KMS-11 (cell line): ENCODE data around the gene PSMA1.
"Not testable (repeated sequence)": the region's sequence is repeated elsewhere in the genome, so short reads cannot be mapped to it uniquely, and the experiment has no call there.

Experiments used
- H2AFZ ChIP-seq: fragments of 200-600 bp; sonication (generic); 2 replicates; pipeline ENCODE4 v1.6.1; 2016; ENCODE audit warnings: antibody characterized with exemption, mixed run types, low read depth
- H3K27ac ChIP-seq: fragments of 200-600 bp; sonication (generic); 2 replicates; pipeline ENCODE4 v1.6.1; 2016; ENCODE audit warnings: mild to moderate bottlenecking, mixed run types
- H3K27me3 ChIP-seq: fragments of 200-600 bp; sonication (generic); 2 replicates; pipeline ENCODE4 v1.6.1; 2017; ENCODE audit warnings: mild to moderate bottlenecking, low read depth, mixed run types, moderate library complexity; ENCODE audit not compliant: insufficient read depth
- H3K36me3 ChIP-seq: fragments of 200-600 bp; sonication (generic); 2 replicates; pipeline ENCODE4 v1.6.1; 2017; ENCODE audit warnings: mild to moderate bottlenecking, mixed run types; ENCODE audit not compliant: insufficient read depth
- H3K4me1 ChIP-seq: fragments of 200-600 bp; sonication (generic); 2 replicates; pipeline ENCODE4 v1.6.1; 2016; ENCODE audit warnings: mild to moderate bottlenecking, low read depth, mixed run types; ENCODE audit not compliant: poor library complexity, severe bottlenecking
- H3K4me2 ChIP-seq: fragments of 200-600 bp; sonication (generic); 2 replicates; pipeline ENCODE4 v1.7.0; 2016; ENCODE audit warnings: mild to moderate bottlenecking, mixed run types
- H3K4me3 ChIP-seq: fragments of 200-600 bp; sonication (generic); IDR thresholded peaks from 2 replicates; pipeline ENCODE4 v1.6.1; 2017; ENCODE audit warnings: low read depth, low read length, mixed read lengths; ENCODE audit not compliant: insufficient read depth
- H3K79me2 ChIP-seq: fragments of 200-600 bp; sonication (generic); 2 replicates; pipeline ENCODE4 v1.6.1; 2016; ENCODE audit warnings: low read depth, mixed run types; ENCODE audit not compliant: insufficient read depth
- H3K9ac ChIP-seq: fragments of 200-600 bp; sonication (generic); 2 replicates; pipeline ENCODE4 v1.6.1; 2016; ENCODE audit warnings: mild to moderate bottlenecking, mixed run types
- H4K20me1 ChIP-seq: fragments of 200-600 bp; sonication (generic); 2 replicates; pipeline ENCODE4 v1.6.1; 2016; ENCODE audit warnings: mild to moderate bottlenecking, mixed run types; ENCODE audit not compliant: insufficient read depth
- TF ChIP-seq, protein P1 (sequence below): fragments of 200-600 bp; sonication (generic); conservative IDR thresholded peaks from 2 replicates; pipeline ENCODE4 v1.6.1; 2017; ENCODE audit warnings: low read depth, mild to moderate bottlenecking, antibody characterized with exemption, low read length, moderate library complexity, mixed read lengths

Gene PSMA1

DNA sequence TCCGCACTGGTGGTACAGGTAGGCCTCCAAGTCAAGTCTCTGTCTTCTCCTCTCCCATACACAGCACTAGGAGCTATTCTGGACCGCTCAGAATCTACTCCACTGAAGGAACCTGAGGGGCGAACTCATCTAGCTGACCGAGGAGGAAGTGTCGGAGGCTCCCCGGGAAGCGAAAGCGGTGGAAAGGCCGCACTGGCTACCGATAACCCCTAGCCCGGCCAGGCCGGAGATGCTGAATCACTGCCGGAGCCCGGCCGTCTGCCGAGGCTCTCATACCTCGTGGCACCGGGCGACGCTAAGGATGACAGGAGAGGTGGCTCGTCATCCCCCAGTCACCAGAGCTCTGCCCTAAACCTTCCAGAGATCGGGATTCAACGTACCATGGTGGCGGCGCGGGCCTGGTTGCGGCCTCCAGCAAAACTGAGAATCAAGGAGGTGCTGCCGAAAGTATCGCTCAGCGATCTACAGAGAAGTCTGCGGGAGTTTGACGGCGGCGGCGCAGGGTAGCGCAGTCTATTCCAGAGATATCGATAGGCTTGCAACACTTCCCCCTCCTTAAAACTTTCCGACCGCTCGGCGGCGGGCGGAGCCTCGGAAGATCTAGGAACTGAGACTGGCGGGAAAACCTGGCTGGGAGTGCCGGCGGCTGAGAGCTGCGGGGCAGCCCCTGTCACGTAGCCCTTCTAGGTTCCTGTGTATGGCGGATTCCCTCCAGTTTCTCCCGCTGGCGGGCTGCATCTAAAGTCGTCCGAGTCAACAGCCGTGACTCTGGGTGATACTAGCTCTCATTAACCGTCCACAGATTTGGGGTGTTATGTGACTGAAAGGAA, at the start of gene PSMA1:
Gene PSMA1, minus strand, starts transcription at position 470 of the 830 bp plus-strand sequence. Its CDS starts 87 bp downstream, at position 383.
- Histone ChIP-seq H3K27me3 (no peaks in the 10 kb centered on the region), H3K36me3 (peaks cover 6% of the 10 kb centered on the region; the same call in 1 of the 2 replicates)
- TF ChIP-seq, protein P1, sequence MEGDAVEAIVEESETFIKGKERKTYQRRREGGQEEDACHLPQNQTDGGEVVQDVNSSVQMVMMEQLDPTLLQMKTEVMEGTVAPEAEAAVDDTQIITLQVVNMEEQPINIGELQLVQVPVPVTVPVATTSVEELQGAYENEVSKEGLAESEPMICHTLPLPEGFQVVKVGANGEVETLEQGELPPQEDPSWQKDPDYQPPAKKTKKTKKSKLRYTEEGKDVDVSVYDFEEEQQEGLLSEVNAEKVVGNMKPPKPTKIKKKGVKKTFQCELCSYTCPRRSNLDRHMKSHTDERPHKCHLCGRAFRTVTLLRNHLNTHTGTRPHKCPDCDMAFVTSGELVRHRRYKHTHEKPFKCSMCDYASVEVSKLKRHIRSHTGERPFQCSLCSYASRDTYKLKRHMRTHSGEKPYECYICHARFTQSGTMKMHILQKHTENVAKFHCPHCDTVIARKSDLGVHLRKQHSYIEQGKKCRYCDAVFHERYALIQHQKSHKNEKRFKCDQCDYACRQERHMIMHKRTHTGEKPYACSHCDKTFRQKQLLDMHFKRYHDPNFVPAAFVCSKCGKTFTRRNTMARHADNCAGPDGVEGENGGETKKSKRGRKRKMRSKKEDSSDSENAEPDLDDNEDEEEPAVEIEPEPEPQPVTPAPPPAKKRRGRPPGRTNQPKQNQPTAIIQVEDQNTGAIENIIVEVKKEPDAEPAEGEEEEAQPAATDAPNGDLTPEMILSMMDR: no peak

GRCh38 chr11:14569516-14569915, 49.3 kb upstream of the PSMA1 start:
- H3K4me1 ChIP-seq: peaks cover 45% of the 10 kb centered on the region
- H3K27ac ChIP-seq, H2AFZ ChIP-seq, H3K79me2 ChIP-seq, H3K4me2 ChIP-seq, H3K9ac ChIP-seq, H3K4me3 ChIP-seq, H3K27me3 ChIP-seq, H3K36me3 ChIP-seq, H4K20me1 ChIP-seq: not testable (repeated sequence)

More for the DNA sequence above, at the start of gene PSMA1:
- no peaks in the 10 kb centered on the region for H4K20me1 ChIP-seq
- H3K4me2 ChIP-seq: peak within 1 kb of the TSS; percentile 87
- peak within 1 kb of the TSS; percentile 92 for H3K27ac ChIP-seq
- peak within 1 kb of the TSS; percentile 98 for H3K9ac ChIP-seq
- peaks cover 44% of the 10 kb centered on the region for H3K79me2 ChIP-seq
- H3K4me3 ChIP-seq: no peak within 1 kb of the TSS
- peaks cover 26% of the 10 kb centered on the region for H3K4me1 ChIP-seq
- peak within 1 kb of the TSS; percentile 82 for H2AFZ ChIP-seq

DNA sequence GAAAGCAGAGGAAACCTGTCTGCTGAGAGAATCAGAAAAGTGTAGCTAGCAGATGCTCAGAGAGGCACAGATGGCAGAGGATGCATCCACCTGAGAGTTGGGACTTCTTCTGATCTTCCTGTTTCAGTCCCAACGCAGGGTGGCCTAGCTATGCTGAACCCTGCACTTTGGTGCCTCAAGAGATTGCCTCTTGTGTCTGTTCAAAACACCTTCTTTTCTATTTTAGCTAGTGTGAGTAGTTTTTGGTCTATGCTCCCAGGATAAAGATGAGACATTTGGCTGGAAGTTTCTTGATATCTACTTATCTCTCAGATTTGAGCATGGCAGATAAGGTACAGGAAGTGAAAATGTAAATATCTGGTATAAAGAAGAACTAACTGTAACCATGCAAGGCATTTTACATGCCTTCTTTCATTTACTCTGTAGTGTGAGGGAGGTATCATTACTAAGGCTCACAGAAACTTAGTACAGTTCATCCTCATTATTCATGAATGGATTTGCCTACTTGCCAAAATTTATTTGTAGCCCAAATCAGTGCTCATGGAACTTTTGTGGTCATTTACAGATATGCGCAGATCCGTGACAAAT, 47.0 kb upstream of the PSMA1 start:
- TF ChIP-seq, protein P1: no peak
- no peaks in the 10 kb centered on the region for H3K27me3 ChIP-seq
- H3K79me2 ChIP-seq: peaks cover 5% of the 10 kb centered on the region; the same call in 1 of the 2 replicates
- H3K4me2 ChIP-seq: peak overlapping the region; percentile 75
- H3K36me3 ChIP-seq: no peaks in the 10 kb centered on the region; the same call in 1 of the 2 replicates
- peak overlapping the region; percentile 28; the same call in 1 of the 2 replicates for H2AFZ ChIP-seq
- H3K27ac ChIP-seq: peak overlapping the region; percentile 76
- H4K20me1 ChIP-seq: no peaks in the 10 kb centered on the region
- H3K4me1 ChIP-seq: peaks cover 41% of the 10 kb centered on the region
- no peak overlapping the region; the same call in 1 of the 2 replicates for H3K9ac ChIP-seq
- H3K4me3 ChIP-seq: no peak overlapping the region

DNA sequence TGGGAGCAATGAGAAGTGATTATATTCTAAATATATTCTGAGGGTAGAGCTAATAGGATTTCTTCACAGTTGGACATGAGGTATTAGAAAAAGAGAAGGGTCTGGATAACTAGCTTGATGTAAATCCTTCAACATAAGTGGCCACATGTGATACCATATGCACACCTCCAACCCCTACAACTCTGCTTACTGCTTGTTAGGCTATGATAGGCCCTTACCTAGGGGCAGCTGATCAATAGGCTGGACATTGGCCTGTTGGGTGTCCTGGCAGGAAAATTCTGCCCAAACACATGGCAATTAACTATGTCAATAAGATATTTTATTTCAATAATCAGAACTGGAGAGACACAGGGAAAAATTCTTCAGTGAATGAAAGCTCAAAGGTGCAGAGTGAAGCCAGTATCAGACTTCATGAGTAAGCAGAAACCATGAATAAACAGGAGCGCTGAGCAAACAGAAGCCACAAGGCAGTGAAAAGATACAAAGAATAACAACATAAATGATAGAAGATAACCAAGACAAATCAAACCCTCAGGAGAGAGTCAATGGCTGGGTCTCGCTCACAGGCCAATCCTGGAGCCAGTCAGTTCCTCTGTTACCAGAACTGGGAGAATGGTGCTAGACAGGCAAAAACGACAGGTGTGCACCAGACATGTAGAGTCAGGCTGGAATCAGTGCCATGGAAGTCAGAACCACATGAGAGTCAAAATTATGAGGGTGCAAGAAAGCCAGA, 46.3 kb upstream of the PSMA1 start:
- Histone ChIP-seq H3K4me2 (peak overlapping the region; percentile 75), H4K20me1 (no peaks in the 10 kb centered on the region), H3K27ac (peak overlapping the region; percentile 76), H3K4me3 (no peak overlapping the region), H3K4me1 (peaks cover 41% of the 10 kb centered on the region), H3K36me3 (no peaks in the 10 kb centered on the region; the same call in 1 of the 2 replicates), H3K27me3 (no peaks in the 10 kb centered on the region), H2AFZ (peak overlapping the region; percentile 28; the same call in 1 of the 2 replicates), H3K9ac (no peak overlapping the region; the same call in 1 of the 2 replicates), H3K79me2 (peaks cover 5% of the 10 kb centered on the region; the same call in 1 of the 2 replicates)
- TF ChIP-seq, protein P1: no peak
